Measurements from ENCODE around the gene IRS2. TPM values are rescaled to one million over a fixed set of nuclear protein-coding genes. Genes with fewer than 3 reads are reported as not detected.

The IRS2 gene
- total and polyA plus RNA-seq, 2 donors (not counting 3 experiments of a cell fraction or from before 2014, with no cell fraction given), result 1.6 to 4.4 TPM

DNA sequence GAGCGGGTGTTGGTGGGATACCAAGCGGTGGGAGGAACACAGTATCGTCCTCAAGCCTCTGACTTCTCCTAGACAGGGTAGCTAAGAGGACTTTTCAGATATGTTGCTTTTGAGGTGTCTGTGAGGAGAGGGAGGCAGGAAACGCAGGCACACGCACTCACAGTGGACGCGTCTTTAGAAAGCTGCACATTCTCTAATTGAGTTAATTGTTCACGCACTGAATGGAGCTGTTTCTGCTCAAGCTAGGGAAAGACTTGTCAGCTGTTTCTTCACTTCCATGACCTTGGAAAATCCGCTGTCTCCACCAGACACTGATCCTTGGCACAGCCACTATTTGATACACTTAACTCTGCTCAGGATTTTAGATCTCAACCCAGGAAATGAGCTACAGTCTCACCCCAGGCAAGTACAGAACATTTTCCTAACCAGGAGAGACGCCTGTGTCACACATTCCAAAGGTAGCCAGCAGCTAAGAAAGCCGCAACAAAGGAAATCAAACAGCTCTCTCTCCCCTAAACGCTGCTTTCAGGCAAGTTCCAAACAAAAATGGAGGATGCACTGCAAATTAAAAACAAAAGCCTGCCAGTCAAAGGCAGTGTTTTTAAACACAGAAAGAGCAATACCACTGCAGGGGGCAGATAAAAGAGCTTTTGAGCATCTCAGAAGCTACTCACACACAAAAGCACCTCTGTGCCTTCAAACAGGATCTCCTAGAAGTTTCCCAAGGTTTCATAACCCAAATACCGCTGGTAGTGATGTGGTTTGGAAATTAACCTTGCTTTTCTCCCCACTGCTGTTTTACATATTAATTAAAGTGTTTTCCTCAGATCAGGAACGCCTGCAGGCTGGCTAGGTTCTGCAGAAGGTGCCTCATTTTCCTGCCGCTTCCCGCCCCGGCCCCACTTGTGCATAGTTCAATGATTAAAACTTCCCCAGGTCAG, 57.3 kb downstream of the IRS2 start:
- ChIA-PET POLR2A (interaction anchor here (0.7 kb wide), 1 partner anchor 481 kb away, joined by 3 read pairs; no protein-coding TSS in a partner anchor), CTCF (interaction anchor here (1.3 kb wide), 1 partner anchor 10 kb away, joined by 3 read pairs; no protein-coding TSS in a partner anchor)
- Histone ChIP-seq H3K79me2 (ENCODE audit: control insufficient read depth, insufficient read depth, low read length) (no peaks in the 10 kb centered on the region), H4K20me1 (replicated peaks; ENCODE audit: control insufficient read depth, extremely low read depth, insufficient read depth, low read length) (no peaks in the 10 kb centered on the region), H3K4me2 (ENCODE audit: insufficient read depth, low read length) (no peak overlapping the region), H3K9me1 (replicated peaks; ENCODE audit: control insufficient read depth, extremely low read depth, insufficient read depth, low read length) (no peaks in the 10 kb centered on the region), H3K9ac (replicated peaks; ENCODE audit: extremely low read depth, insufficient read depth, low read length) (no peak overlapping the region), H3K9me3 (replicated peaks; ENCODE audit: control insufficient read depth, insufficient read depth, low read length) (no peaks in the 10 kb centered on the region), H3K36me3 (ENCODE audit: control insufficient read depth in 2 of 2, extremely low read depth in 1 of 2, insufficient read depth in 2 of 2, low read length in 2 of 2) (no peaks in the 10 kb centered on the region), H3K27me3 (ENCODE audit: control insufficient read depth in 2 of 2, insufficient read depth in 2 of 2, low read length in 2 of 2) (peaks cover 2 to 3% of the 10 kb centered on the region in 2 experiments), H3K4me1 (ENCODE audit: control insufficient read depth, extremely low read depth, insufficient read depth, low read length) (no peaks in the 10 kb centered on the region), H2AFZ (ENCODE audit: low read depth, low read length) (no peak overlapping the region), H3K27ac (ENCODE audit: insufficient read depth, low read depth, low read length) (no peak overlapping the region), H3K4me3 (replicated peaks in 1 of 3; ENCODE audit: insufficient read depth in 1 of 3, low read depth in 1 of 3, low read length in 3 of 3) (no peak overlapping the region)
- dilution Hi-C loops (cut with MboI; ENCODE audit: extremely low pct_ligation_motif_present, low sequenced_read_pairs) (no loop called here), intact Hi-C loops (cut with micrococcal nuclease) (no loop called here)
- no TSS peak for BruUV-seq (replicated peaks)
- DNase-seq (ENCODE audit: low read depth, low spot score) (no peak), FAIRE-seq (no peak)
- no peak for TF ChIP-seq POLR2AphosphoS5 (IDR thresholded peaks at IDR 0.05; ENCODE audit: insufficient read depth, low read depth, low read length)
- TF ChIP-seq, protein P1, sequence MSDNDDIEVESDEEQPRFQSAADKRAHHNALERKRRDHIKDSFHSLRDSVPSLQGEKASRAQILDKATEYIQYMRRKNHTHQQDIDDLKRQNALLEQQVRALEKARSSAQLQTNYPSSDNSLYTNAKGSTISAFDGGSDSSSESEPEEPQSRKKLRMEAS (IDR thresholded peaks at IDR 0.05; ENCODE audit: insufficient read depth, insufficient read length), result no peak
- no peak for TF ChIP-seq GATA2 (IDR thresholded peaks at IDR 0.05; ENCODE audit: insufficient read depth, insufficient read length, low read depth, low read length)
- TF ChIP-seq FOS (IDR thresholded peaks at IDR 0.05; ENCODE audit: borderline replicate concordance, insufficient read depth, low read length), result no peak
- TF ChIP-seq MYC (IDR thresholded peaks at IDR 0.05; ENCODE audit: low read depth, low read length), result no peak
- TF ChIP-seq, protein P2, sequence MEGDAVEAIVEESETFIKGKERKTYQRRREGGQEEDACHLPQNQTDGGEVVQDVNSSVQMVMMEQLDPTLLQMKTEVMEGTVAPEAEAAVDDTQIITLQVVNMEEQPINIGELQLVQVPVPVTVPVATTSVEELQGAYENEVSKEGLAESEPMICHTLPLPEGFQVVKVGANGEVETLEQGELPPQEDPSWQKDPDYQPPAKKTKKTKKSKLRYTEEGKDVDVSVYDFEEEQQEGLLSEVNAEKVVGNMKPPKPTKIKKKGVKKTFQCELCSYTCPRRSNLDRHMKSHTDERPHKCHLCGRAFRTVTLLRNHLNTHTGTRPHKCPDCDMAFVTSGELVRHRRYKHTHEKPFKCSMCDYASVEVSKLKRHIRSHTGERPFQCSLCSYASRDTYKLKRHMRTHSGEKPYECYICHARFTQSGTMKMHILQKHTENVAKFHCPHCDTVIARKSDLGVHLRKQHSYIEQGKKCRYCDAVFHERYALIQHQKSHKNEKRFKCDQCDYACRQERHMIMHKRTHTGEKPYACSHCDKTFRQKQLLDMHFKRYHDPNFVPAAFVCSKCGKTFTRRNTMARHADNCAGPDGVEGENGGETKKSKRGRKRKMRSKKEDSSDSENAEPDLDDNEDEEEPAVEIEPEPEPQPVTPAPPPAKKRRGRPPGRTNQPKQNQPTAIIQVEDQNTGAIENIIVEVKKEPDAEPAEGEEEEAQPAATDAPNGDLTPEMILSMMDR (IDR thresholded peaks at IDR 0.05; ENCODE audit: extremely low read depth in 1 of 2, insufficient read depth in 1 of 2, low read depth in 1 of 2, low read length in 2 of 2), result no peak
- no peak for TF ChIP-seq JUN (IDR thresholded peaks at IDR 0.05; ENCODE audit: borderline replicate concordance, insufficient read depth, insufficient read length, low read depth)
